NT2/D1 (cell line): ENCODE results near the gene ETFDH.

Experiments used
- SUZ12 ChIP-seq: IDR thresholded peaks from 2 replicates; pipeline ENCODE4 v1.6.1; 2011; ENCODE audit not compliant: insufficient read length, insufficient read depth; ENCODE audit errors: extremely low read depth
- YY1 ChIP-seq: IDR thresholded peaks from 2 replicates; pipeline ENCODE4 v1.6.1; 2011; ENCODE audit not compliant: insufficient read length, insufficient read depth
- ZNF274 ChIP-seq: IDR thresholded peaks from 2 replicates; pipeline ENCODE4 v1.6.1; 2011; ENCODE audit warnings: mild to moderate bottlenecking, low read depth, low read length

GRCh38 chr4:158721680-158722079, 49.6 kb downstream of the ETFDH start:
- TF ChIP-seq YY1 (no peak), ZNF274 (no peak), SUZ12 (no peak)
